Effector CD4-positive, alpha-beta T cell (primary cell): ENCODE results near the gene BCL6B.
"Not testable (repeated sequence)": the region's sequence is repeated elsewhere in the genome, so short reads cannot be mapped to it uniquely, and the experiment has no call there.

ENCODE experiments used
- DNase-seq: peaks from one replicate; pipeline ENCODE4 v3.0.0-alpha.2; 2020

BCL6B gene

DNA sequence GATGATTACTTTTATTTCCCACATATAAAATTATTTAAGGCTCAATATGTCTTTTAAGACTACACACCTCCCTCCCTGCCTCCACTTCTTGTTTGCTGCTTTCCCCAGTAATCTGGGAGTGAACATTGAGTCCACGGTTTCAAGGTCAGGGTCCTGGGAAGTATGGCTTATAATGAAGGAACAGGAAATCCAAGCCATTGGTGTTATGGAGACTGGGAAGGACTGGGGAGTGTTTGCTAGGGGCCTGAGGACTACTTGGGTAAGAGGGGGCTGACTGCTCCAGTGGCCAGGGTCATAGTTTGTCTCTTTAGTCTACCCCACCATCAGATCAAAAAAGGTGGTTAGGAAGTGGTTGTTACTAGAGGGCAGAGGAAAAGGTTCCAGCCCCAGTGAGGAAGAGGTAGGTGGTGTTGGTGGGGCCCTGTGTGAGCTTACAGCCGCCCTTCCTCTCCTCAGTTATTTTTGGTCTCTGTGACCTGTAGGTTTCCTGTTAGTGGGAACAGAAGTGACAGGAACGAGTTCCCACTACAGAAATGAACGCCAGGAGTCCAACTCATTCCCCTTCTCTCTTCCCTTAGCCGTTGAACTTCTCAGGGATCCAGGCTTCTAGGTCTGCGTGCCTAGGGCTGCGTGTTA is 12.2 kb downstream of the BCL6B start:
- DNase-seq: no peak

DNA sequence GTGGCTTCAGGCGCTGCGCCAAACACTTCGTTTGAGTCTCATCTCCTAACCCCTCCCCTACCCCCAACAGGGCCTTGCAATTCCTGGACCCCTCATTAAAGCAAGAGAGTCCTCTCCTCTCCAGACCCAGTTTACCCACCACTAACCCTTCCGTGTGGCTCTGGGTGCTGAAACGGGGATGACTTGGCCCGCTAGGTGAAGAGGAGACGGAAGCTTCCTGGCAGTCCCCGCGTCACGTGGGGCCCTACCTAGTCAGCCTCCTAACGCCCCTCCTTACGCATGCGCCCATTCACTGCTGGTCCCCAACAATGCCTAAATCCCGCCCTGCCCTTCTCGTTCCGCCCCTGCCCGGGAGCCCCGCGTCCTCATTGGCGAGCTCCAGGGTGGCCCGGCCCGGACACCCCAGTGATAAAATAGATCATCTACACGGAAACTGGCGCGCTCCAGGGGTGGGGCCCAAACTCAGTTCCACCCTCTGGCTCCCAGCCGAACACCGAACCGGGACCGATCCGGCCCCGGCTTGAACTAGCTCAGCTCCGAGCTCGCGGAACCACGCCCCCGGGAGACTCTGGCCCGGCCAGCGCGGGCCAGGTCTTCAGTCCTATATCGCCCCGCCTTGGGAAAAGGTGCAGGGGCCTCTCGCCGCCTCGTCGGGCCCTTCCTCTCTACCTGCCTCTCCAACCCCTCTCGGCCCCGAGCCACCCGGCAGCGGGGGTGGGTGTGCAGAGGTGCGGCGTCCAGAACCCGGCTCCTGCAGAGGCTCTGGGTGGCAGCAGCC is 12.9 kb downstream of the BCL6B start, which contains the start of gene SLC16A13:
Gene SLC16A13, plus strand, starts transcription at position 425 of the 778 bp plus-strand sequence. CDS start 368 bp downstream, outside the sequence.
- DNase-seq: peak; percentile 99

DNA sequence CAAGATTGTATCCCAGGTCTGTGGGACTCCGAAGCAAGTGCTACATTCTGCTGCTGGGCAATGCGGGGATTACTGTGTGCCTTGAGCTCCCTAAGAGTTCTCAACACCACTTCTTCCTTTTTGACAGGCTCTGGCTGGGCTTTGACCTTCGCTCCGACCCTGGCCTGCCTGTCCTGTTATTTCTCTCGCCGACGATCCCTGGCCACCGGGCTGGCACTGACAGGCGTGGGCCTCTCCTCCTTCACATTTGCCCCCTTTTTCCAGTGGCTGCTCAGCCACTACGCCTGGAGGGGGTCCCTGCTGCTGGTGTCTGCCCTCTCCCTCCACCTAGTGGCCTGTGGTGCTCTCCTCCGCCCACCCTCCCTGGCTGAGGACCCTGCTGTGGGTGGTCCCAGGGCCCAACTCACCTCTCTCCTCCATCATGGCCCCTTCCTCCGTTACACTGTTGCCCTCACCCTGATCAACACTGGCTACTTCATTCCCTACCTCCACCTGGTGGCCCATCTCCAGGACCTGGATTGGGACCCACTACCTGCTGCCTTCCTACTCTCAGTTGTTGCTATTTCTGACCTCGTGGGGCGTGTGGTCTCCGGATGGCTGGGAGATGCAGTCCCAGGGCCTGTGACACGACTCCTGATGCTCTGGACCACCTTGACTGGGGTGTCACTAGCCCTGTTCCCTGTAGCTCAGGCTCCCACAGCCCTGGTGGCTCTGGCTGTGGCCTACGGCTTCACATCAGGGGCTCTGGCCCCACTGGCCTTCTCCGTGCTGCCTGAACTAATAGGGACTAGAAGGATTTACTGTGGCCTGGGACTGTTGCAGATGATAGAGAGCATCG is 15.4 kb downstream of the BCL6B start:
- no peak for DNase-seq

DNA sequence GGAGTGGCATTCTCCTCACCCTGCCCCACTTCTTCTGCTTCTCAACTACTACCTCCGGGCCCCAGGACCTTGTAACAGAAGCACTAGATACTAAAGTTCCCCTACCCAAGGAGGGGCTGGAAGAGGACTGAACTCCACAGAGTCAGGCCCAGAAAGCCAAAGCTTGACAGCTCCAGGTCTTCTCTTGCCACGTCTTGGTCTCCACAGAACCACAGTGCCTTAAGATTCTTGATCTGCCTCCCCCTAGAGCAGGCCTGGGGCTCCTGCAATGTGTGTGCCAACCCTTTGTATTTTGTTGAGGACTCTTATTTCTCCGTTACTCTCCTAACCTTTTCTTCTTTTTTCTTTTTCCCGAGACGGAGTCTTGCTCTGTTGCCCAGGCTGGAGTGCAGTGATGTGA is 17.0 kb downstream of the BCL6B start:
- DNase-seq: no peak

DNA sequence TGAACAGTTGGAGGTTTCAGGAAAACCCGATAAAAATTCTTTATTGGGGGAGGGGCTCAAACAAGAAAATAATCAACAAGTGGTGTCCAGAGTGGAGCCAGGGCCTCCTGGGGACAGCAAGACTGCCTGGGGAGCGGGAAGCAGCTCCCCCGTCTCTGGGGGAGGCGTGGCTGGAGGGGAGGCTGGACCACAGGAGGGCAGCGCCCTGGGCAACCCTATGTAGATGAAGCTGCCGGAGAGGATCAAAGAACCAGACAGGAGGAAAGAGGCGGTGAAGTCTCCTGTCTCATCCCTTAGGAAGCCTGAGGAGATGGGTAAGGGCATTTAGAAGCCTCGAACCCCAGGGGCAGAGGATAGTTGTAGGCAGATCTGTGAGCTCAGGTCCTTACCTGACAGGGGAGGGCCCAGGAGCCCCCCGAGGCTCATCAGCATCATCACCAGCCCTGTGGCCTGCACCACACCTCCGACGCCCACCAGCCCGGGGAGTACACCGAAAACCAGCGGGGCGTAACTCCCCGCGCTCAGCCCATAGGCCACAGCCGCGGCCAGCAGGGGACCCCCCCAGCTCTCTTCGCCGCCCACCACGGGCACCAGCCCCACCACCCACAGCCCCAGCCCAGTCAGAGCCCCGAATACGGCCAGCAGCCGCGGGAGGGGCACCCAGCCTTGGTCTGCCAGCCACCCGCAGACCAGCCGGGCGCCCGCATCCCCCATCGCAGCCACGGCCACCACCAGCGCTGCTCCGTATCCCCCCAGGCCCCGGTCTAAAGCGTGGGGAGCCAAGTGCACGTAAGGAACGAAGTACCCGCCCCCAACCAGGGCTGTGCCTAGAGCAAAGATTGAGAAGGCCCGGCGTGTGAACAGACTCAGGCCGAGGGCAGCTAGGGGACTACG is 19.0 kb downstream of the BCL6B start:
- no peak for DNase-seq

DNA sequence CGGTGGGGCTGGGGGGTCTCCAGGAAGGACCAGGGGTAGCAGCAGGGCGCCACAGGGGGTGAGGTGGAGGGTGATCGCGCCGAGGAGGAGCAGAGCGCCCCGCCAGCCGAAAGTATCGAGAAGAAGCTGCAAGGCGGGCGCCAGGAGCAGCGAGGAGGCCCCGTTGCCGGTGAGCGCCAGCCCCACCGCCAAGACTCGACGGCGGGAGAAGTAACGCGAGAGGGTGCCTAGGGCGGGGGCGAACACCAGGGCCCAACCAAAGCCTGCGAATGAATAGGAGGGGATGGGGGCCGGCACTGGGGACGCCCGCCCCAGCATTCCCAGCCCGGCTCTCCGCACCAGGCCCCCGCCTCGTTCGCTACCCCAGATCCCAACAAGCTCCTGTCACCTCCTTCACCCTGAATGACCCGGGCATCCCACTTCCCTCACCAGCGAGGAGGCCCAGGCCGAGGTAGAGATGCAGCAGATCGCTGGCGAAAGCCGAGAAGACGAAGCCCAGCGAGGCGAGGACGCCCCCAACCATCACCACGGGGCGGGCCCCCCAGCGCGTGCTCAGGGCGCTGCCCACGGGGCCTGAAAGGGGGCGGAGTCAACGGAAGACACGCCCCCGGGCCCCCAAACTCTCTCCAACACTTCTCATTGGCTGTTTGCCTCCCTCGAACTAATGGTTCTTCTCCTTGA is 19.8 kb downstream of the BCL6B start:
- DNase-seq: peak; percentile 29

DNA sequence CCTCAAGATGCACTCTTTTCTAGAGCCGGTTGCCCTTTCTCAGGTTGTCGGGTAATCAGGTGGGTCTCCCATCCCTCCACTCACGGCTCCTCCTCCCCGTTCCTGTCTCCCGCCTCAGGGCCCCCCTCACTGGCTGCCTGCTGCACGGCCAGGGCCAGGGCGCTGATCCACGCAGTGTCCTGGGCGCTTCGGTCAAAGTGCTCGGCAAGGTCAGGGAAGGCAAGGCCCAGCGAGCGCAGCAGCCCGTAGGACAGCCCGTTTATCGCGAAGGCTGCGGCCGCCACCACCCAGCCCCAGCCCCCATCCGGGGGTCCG is 20.3 kb downstream of the BCL6B start:
- DNase-seq: no peak

DNA sequence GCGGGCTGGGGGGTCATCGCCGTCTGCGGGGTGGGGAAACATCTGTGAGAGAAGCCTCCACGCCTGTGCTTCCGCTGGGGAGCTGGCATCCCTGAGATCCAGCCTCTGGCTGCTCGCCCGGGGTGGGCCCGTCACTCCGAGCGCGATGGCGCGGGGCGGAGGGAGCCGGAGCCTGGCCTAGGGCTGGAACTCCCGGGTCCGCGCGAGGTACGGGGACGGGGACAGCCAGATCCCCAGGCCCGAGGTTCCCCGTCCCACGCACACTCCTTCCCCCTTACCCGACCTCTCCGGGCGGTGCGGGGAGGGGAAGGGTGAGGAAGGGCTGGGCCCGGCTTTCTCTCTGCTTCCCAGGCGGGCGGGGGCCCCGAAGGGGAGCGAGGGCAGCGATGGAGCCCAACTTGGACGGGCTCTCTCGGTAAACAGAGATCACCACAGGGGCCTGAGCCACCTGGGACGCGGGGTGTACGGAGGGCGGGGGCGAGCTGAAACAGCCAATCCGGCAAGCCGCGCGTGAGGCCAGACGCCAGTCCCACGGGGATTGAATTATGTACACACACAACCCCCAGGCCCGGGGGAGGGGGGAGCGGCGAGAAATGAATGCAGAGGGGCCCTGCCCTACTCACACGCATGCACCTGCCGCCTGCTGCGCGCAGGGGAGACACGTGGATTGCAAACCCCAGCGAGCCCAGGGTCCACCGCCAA is 20.8 kb downstream of the BCL6B start, which contains the start of gene SLC16A11:
Gene SLC16A11, minus strand, starts transcription at position 596 of the 702 bp plus-strand sequence. Its CDS starts 579 bp downstream, at position 17.
- DNase-seq: no peak

DNA sequence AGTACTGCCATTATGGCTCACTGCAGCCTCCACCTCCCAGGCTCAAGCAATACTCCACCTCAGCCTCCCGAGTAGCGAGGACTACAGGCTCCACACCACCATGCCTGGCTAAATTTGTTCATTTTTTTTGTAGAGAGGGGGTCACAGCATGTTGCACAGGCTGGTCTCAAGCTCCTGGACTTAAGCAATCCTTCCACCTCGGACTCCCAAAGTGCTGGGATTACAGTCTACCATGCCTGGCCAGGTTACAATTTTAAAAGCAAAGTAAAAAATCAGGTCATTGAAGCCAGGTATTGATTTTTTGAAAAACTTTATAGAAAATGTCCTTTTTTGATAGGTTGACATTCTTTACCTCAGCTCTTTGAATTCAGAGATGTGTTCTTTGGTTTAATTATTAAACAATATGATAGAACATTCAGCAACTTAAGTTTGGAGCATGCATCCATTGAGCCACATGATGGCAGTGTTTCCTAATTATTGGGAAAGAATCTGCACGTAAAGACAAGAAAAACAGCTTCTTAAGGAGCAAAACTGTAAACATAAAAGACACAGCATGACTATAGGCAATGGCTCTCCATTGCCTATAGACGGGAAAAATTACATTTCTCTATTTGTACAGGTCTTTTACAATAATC is 22.8 kb downstream of the BCL6B start:
- DNase-seq: peak; percentile 45

DNA sequence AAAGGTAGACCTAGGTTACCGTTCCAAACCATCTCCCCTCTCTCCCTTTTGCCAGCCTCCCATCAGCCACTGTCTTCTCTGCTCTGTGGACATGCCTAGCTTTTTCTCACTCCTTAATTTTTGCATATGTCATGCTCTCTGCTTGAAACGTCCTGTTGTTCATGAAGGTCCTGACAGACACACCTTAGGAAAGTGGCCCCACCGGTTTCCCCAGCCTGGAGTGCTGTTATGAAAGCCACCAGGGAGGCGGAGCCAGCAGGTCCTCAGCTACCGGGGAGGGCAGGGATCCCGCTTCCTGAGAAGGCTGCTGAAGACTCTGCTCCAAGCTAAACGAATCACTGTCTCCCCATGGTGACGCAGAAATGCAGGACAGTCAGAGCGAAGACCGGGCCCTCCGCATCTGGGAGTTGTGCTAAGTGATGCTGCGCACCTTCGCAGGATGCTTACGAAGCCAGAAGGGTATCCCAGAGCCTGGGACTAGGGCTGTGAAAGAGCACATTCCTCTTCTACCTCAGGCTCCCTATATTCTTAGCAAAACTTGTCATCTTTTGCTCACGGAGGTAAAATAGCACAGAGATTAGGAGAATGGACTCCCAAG is 23.4 kb downstream of the BCL6B start:
- DNase-seq: peak; percentile 20

DNA sequence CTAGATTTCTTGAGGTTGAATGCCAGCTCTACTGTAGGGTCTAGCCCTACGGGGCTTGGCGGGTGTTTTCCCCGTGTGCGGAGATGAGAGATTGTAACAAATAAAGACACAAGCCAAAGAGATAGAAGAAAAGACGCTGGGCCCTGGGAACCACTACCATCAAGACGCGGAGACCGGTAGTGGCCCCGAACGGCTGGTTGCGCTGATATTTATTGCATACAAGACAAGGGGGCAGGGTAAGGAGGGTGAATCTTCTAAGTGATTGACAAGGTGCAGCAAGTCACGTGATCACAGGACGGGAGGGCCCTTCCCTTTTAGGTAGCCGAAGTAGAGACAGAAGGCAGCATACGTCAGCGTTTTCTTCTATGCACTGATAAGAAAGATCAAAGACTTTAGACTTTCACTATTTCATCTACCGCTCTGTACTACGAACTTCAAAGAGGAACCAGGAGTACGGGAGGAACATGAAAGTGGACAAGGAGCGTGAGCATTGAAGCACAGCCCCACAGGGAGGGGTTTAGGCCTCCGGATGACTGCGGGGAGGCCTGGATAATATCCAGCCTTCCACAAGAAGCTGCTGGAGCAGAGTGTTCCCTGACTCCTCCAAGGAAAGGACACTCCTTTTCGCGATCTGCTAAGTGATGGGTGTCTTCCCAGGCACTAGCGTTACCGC is 24.0 kb downstream of the BCL6B start:
- peak; percentile 77 for DNase-seq

DNA sequence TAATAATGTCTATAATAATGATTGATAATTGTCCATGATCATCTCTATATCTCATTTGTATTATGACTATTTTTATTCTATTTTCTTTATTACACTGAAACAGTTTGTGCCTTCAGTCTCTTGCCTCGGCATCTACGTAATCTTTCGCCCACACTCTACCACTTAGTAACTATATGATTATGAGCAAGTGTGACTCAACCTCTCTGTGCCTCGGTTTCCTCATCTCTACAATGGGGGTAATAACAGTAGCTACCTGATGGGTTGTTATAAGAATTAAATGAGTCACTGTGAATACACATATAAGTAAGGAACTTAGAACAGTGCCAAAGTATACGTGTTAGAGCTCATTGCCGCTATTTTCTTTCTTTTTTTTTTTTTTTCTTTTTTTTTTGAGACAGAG is 24.7 kb downstream of the BCL6B start:
- no peak for DNase-seq

DNA sequence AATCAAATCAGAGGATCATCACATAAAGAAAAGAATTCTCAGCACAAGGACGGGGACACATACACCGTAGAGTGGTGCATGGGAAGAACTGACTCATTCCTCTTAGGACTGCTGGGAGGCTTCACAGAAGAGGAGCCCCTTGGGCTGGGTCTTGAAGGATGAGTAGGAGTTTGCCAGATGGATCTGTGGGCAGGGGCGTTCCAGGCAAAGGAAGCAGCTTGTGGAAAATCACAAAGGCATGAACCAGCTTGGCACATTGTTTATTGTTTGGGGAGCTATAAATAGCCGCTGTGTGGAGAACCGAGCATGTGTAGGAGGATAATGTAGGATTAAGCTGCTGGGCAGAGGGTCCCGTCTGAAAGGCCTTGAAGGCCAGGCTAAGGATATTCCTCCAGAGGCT is 26.1 kb downstream of the BCL6B start:
- DNase-seq: no peak

DNA sequence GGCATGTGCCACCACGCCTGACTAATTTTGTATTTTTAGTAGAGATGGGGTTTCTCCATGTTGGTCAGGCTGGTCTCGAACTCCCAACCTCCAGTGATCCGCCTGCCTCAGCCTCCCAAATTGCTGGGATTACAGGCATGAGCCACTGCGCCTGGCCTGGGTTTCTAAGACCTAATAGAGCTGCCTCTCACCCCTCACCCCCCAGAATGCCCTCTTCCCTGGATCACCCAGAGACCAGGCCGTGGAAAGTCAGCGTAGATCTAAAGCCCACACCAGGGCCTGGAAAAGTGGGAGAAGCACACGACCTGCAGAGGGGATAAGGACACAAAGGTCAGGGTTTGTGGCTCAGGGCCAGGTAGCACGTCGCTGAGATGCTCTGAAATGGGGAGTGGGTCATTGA is 27.7 kb downstream of the BCL6B start:
- not testable (repeated sequence) for DNase-seq

DNA sequence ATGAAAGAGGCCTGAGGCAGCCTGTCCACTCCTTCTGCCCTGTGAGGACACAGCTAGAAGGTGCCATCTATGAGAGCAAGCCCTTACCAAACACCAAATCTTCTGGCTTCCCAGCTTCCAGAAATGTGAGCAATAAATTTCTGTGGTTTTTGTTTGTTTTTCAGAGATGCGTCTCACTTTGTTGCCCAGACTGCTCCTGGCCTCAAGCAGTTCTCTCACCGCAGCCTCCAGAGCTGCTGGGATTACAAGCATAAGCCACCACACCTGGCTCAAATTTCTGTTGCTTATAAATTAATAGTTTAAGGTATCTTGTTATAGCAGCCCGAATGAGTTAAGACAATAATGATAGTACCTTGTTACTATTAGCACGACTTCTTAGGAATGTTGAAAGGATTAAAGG is 33.5 kb downstream of the BCL6B start:
- DNase-seq: no peak

DNA sequence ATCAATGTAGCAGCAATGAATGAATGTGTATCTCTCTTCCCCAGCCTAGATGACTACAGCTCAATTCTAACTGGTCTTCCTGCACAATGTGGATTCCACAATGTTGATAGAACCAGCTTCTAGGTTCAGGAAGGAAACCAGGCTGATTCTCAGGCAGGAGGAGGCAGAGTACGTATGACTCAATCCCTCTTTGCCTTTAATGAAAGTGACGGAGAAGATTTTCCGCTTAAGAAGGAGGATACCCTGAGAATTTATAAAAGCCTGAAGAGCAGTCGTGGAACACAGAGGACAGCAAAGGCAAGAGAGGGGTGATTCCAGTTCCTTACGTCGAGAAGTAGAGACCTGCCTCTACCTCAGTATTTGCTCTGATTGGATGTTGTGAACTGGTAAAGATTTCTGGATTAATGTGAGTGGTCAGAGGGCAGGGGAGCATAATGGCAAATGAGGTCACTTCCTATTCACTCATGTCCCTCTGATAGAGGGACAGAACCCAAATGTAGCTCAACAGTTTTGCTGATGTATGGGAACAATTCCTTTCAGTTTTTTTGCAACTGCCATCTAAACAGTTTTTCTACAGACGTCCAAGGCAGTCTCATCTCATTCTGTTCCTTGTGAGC is 36.1 kb downstream of the BCL6B start:
- DNase-seq: no peak

DNA sequence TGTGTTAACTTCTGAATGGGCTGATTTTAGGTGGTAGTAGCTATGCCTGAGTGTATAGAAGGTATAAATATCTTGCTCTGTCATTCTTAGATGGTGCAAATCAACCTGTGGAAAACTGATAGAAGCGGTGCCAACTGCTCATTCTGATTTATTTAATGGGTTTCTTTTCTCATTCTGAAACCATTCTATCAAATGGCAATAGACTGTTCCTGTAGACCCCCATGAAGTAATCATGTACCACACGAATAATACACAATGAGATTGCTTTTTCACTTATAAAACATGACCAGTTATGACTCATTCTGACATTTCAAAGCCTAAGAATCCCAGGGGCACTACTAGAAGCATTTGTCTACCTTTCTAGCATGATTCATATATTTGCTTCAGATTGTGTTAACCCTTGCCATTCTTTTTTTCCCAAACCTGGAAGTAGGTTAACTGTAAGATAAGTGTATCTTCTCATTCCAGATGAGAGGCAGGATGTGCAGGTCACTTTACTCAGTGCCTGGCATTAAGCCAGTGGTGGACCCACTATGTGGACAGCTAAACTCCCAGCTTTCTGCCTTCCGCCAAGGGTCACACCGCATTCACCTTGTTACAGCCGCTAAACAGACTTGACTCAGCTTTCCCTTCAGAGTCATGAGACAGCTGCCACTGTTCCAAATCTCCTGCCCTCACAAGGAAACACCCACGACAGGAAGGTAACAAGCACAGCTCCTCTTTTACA is 37.5 kb downstream of the BCL6B start:
- no peak for DNase-seq

DNA sequence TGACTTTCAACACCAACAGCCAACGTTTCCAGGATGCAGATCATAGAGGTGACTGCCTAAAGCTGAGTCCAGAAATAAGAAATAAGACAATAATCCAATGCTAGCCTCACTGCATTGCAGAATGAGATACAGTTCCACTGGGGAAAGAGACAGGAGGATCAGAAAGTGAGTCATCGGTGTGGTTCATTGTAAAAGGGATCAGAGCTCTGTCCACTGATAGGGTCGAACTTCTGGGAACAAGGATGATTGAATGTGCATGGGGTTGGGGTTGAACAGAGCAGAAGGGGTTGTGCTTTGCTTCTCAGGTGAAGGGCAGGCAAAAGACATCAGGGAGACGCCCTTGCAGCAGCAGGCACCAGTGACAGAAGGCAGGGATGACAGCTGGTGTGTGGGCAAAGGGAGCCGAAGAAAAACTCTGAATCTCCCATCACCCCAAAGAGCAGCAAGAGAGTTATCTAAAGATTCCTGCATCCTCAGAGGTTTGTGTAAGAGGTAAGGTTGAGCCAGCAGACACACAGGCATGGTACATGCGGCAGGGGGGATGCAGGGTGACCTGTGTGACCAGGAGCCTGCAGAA is 40.8 kb downstream of the BCL6B start:
- DNase-seq: no peak
